H1 (cell line): ENCODE results near the gene BTBD3. TPM values are rescaled to one million over a fixed set of nuclear protein-coding genes. Genes with fewer than 3 reads are reported as not detected.

Experiments
- CHD2 ChIP-seq: IDR thresholded peaks from 2 replicates; pipeline ENCODE4 v1.6.1; 2012; ENCODE audit warnings: low read length, improper control_type of control experiment
- KDM5A ChIP-seq: fragments of 200-600 bp; IDR thresholded peaks from 2 replicates; pipeline ENCODE4 v1.7.1; 2012; ENCODE audit warnings: mild to moderate bottlenecking, low read length, inconsistent platforms, mixed read lengths
- TAF1 ChIP-seq: IDR thresholded peaks from 2 replicates; pipeline ENCODE4 v1.6.1; 2011; ENCODE audit warnings: mild to moderate bottlenecking, low read depth, low read length
- polyA plus RNA-seq, 7 experiments: library from polyadenylated mRNA; depleted of rRNA in 3 of 7; stranded (reverse) in 5 of 7; unstranded in 2 of 7; fragments of >200 nt in 5 of 7; fragments of 200-250 nt in 2 of 7; gene quantifications; 1 replicate in 5 of 7; 2 replicates in 1 of 7; 4 replicates in 1 of 7; pipeline versions ENCODE4 v1.2.1 to v1.2.3, GENCODE V29; 2011 to 2013; ENCODE audit warnings: missing spikeins in 2 of 7, mixed read lengths in 2 of 7
- total RNA-seq: library from RNA; stranded (reverse); fragmentation: NEBNext Ultra II Directional; extraction: Animal tissue kit (Norgen Biotek cat#: 25700); gene quantifications from 2 replicates; pipeline ENCODE4 v1.2.1, GENCODE V29; 2021

Gene BTBD3
- total and polyA plus RNA-seq, 2 of the 8 experiments (the other 6 are each of a cell fraction or from before 2014, with no cell fraction given): 36.7 to 45.5 TPM

DNA sequence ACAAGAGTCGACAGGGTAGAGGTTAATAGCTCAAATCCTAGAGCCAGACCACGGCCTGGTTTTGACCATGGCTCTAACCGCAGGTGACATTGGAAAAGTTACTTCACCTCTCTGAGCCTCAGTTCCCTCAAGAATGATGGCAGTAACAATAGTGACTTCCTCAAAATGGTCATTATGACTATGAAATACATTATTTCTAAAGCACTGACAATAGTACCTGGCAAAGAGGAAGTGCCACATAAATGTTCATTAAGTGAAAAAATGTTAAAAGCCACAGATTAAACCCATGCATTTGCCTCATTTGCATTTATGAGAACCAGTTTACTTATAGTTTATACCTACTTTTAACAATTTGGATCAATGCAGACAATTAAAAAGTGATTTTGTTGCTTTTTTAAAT lies 12.3 kb downstream of the BTBD3 start (continued):
- TF ChIP-seq KDM5A (no peak), TAF1 (no peak), CHD2 (no peak)
- TF ChIP-seq, all 59 proteins: peak for 0
